Calu3 (cell line): Measurements from ENCODE around the gene FBL. TPM values are rescaled to one million over a fixed set of nuclear protein-coding genes. Genes with fewer than 3 reads are reported as not detected.

Experiments
- BruUV-seq: library from RNA; stranded (reverse); fragments of 400-500 nt; replicated peaks from 2 replicates; lab custom pipeline; 2021; lab: Mats Ljungman, UMichigan
- CTCF ChIA-PET: fragments of 300-600 bp; sonication (Branson Sonifier 250); formaldehyde crosslinking; loops from one replicate; lab custom pipeline; 2022; ENCODE audit warnings: antibody characterized with exemption; lab: Charles Lee
- DNase-seq: peaks from one replicate; pipeline ENCODE4 v3.0.0; 2022
- H3K27ac Mint-ChIP-seq: one replicate; pipeline ENCODE4 v1.8.0; 2022; ENCODE audit warnings: mixed read lengths; ENCODE audit not compliant: unreplicated experiment
- H3K27me3 Mint-ChIP-seq: one replicate; pipeline ENCODE4 v1.8.0; 2022; ENCODE audit warnings: mixed read lengths; ENCODE audit not compliant: unreplicated experiment
- H3K36me3 Mint-ChIP-seq: one replicate; pipeline ENCODE4 v1.8.0; 2022; ENCODE audit warnings: mild to moderate bottlenecking, moderate library complexity, mixed read lengths; ENCODE audit not compliant: insufficient read depth, unreplicated experiment
- H3K4me1 Mint-ChIP-seq: one replicate; pipeline ENCODE4 v1.8.0; 2022; ENCODE audit warnings: mild to moderate bottlenecking, low read depth, mixed read lengths; ENCODE audit not compliant: unreplicated experiment
- H3K4me3 Mint-ChIP-seq: one replicate; pipeline ENCODE4 v1.8.0; 2022; ENCODE audit warnings: mild to moderate bottlenecking, low read depth, moderate library complexity, mixed read lengths; ENCODE audit not compliant: unreplicated experiment
- H3K9me3 Mint-ChIP-seq: one replicate; pipeline ENCODE4 v1.8.0; 2022; ENCODE audit warnings: low read depth, mixed read lengths; ENCODE audit not compliant: unreplicated experiment
- CTCF ChIP-seq: fragments of 200-600 bp; IDR thresholded peaks from one replicate; pipeline ENCODE4 v1.8.0; 2022; ENCODE audit warnings: antibody characterized with exemption; ENCODE audit not compliant: unreplicated experiment
- intact Hi-C: fragments of 100-400 bp; cut with micrococcal nuclease; formaldehyde crosslinking; loops from one replicate; pipeline ENCODE4 v1.10.0; 2022; ENCODE audit not compliant: unreplicated experiment
- total RNA-seq: library from RNA; stranded (reverse); gene quantifications from 2 replicates; pipeline ENCODE4 v1.2.3, GENCODE V29; 2022

The FBL gene
- total RNA-seq, 1 experiment from 2014 or later, result 724 TPM

DNA sequence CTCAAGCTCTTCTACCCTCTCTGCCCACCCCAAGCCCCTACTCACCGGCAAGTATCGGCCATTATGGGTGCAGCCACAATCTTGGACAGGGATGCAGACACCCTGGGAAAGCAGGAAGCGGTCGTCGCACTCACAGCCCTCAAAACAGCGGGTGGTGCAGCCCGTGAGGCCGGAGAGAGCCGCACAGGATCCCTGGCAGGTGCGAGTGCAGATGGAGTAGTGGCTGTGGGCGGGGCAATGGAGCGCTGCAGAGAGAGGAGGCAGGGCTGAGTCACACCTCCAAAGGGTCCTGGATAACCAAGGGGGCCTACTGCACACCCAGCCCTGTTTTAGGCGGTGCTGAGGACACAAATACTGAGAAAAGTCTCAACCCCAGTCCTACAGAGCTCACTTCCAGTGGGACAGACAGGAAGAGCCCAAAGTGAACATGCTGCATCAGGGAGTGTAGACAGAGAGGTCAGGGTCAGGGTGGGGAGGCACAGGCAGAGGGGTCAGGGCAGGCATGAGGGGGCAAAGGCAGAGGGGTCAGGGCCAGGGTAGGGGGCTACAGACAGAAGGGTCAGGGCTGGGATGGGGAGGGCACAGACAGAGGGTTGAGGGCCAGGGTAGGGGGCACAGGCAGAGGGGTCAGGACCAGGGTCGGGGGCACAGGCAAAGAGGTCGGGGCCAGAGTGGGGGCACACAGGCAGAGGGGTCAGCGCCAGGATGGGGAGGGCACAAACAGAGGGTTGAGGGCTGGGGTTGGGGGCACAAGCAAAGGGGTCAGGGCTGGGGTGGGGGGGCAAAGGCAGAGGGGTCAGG, 24.2 kb upstream of the FBL start:
- CTCF ChIA-PET, result no interaction called here
- Mint-ChIP-seq H3K27ac (no peak overlapping the region), H3K9me3 (no peaks in the 10 kb centered on the region), H3K4me1 (no peaks in the 10 kb centered on the region), H3K27me3 (peaks cover 8% of the 10 kb centered on the region), H3K36me3 (no peaks in the 10 kb centered on the region), H3K4me3 (no peak overlapping the region)
- no TSS peak for BruUV-seq
- intact Hi-C loops, result no loop called here
- TF ChIP-seq CTCF, result no peak
- DNase-seq, result no peak

DNA sequence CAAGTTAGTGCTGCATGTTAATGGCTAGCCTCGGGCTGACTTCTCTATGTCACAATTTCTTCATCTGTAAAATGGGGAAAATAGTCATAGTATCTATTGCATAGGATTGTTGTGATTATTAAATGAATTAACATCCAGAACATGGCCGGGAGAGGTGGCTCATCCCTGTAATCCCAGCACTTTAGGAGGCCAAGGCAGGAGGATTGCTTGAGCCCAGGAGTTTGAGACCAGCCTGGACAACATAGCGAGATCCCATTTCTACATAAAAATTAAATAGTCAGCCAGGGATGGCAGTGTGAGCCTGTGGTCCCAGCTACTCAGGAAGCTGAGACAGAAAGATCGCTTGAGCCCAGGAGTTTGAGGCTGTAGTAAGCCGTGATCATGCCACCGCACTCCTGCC, 21.8 kb upstream of the FBL start:
- BruUV-seq, result no TSS peak
- H3K36me3 Mint-ChIP-seq, result no peaks in the 10 kb centered on the region
- CTCF ChIA-PET, result no interaction called here
- H3K4me3 Mint-ChIP-seq, result no peak overlapping the region
- no peak for TF ChIP-seq CTCF
- peaks cover 25% of the 10 kb centered on the region for H3K27me3 Mint-ChIP-seq
- intact Hi-C loops, result no loop called here
- DNase-seq, result no peak
- no peaks in the 10 kb centered on the region for H3K4me1 Mint-ChIP-seq
- H3K9me3 Mint-ChIP-seq, result no peaks in the 10 kb centered on the region
- H3K27ac Mint-ChIP-seq, result no peak overlapping the region

DNA sequence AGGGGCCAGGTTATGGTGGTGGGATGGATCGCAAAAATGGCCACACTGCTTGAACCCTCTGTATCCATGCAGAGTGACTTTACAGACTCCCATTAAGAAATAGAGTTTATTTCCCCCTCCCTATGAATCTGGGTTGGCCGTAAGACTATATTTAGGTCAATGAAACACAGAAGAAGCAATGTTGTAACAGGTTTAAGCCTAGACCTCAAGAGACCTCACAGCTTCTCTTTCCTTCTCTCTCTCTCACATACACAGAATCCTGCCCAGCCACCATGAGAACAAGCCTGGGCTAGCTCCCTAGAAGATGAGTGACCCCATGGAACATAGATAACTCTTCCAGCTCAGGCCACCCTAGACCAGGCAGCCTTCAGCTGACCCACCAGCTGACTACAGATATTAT, 21.0 kb upstream of the FBL start:
- Mint-ChIP-seq H3K36me3 (no peaks in the 10 kb centered on the region), H3K9me3 (no peaks in the 10 kb centered on the region), H3K27ac (no peak overlapping the region), H3K4me3 (no peak overlapping the region), H3K4me1 (no peaks in the 10 kb centered on the region), H3K27me3 (peaks cover 25% of the 10 kb centered on the region)
- BruUV-seq, result no TSS peak
- CTCF ChIA-PET, result no interaction called here
- DNase-seq, result no peak
- TF ChIP-seq CTCF, result no peak
- intact Hi-C loops, result no loop called here

- no TSS peak for BruUV-seq
- Mint-ChIP-seq H3K27ac (no peak overlapping the region), H3K36me3 (no peaks in the 10 kb centered on the region), H3K27me3 (peaks cover 25% of the 10 kb centered on the region), H3K4me1 (no peaks in the 10 kb centered on the region), H3K9me3 (no peaks in the 10 kb centered on the region), H3K4me3 (no peak overlapping the region)
- no peak for DNase-seq
- TF ChIP-seq CTCF, result no peak
- intact Hi-C loops, result no loop called here
- CTCF ChIA-PET, result no interaction called here
Measured at GRCh38 chr19:39865953-39866352, 19.8 kb upstream of the FBL start.
